ENCODE data around the gene PTPN11.

PTPN11 gene

GRCh38 chr12:112546996-112547395 lies 128.2 kb downstream of the PTPN11 start:
- H3K9me3 ChIP-seq (ENCODE audit: insufficient read depth, low read depth, low read length): no peaks in the 10 kb centered on the region
- no peaks in the 10 kb centered on the region for H3K36me3 ChIP-seq (ENCODE audit: insufficient read depth, low read length)
- no peaks in the 10 kb centered on the region for H4K20me1 ChIP-seq (ENCODE audit: insufficient read depth, low read length, poor library complexity, severe bottlenecking)
- no peak overlapping the region for H2AFZ ChIP-seq (ENCODE audit: low read length)
- no peaks in the 10 kb centered on the region for H3K9me2 ChIP-seq (replicated peaks; ENCODE audit: low read depth, low read length)
- H3K9ac ChIP-seq (ENCODE audit: low read depth, low read length, poor library complexity, severe bottlenecking): no peak overlapping the region
- H3K27me3 ChIP-seq (ENCODE audit: insufficient read depth, low read length, poor library complexity, severe bottlenecking): no peaks in the 10 kb centered on the region
- no peak overlapping the region for H3K4me3 ChIP-seq (ENCODE audit: low read length, poor library complexity, severe bottlenecking)
- no peaks in the 10 kb centered on the region for H3F3A ChIP-seq (ENCODE audit: low read depth)
- no peaks in the 10 kb centered on the region for H3K79me2 ChIP-seq (ENCODE audit: insufficient read depth, low read length)
- H3K4me2 ChIP-seq (ENCODE audit: low read depth, low read length, poor library complexity, severe bottlenecking): no peak overlapping the region
- TF ChIP-seq EZH2phosphoT487 (IDR thresholded peaks at IDR 0.05; ENCODE audit: borderline replicate concordance) (no peak), CTCF (conservative IDR thresholded peaks at IDR 0.05; ENCODE audit: low read length) (no peak)
- no peaks in the 10 kb centered on the region for H3K4me1 ChIP-seq (ENCODE audit: insufficient read depth, low read length, poor library complexity, severe bottlenecking)

DNA sequence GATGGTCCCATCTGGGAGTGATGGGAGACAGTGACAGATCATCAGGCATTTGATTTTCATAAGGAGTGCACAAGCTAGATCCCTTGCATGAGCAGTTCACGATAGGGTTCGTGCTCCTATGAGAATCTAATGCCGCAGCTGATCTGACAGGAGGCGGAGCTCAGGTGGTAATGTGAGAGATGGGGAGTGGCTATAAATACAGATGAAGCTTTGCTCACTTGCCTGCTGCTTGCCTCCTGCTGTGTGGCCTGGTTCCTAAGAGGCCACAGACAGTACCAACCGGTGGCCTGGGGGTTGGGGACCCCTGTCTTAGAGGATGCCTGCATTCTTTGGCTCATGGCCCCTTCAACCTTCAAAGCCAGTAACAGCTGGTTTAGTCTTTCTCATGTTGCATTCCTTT lies 130.3 kb downstream of the PTPN11 start:
- Histone ChIP-seq H3F3A (ENCODE audit: low read depth) (no peaks in the 10 kb centered on the region), H3K4me2 (ENCODE audit: low read depth, low read length, poor library complexity, severe bottlenecking) (no peak overlapping the region), H3K27me3 (ENCODE audit: insufficient read depth, low read length, poor library complexity, severe bottlenecking) (no peaks in the 10 kb centered on the region)

GRCh38 chr12:112551681-112552080 lies 132.9 kb downstream of the PTPN11 start:
- Histone ChIP-seq H3F3A (ENCODE audit: low read depth) (no peaks in the 10 kb centered on the region), H3K4me2 (ENCODE audit: low read depth, low read length, poor library complexity, severe bottlenecking) (no peak overlapping the region), H4K20me1 (ENCODE audit: insufficient read depth, low read length, poor library complexity, severe bottlenecking) (no peaks in the 10 kb centered on the region), H3K9me2 (replicated peaks; ENCODE audit: low read depth, low read length) (no peaks in the 10 kb centered on the region), H3K9ac (ENCODE audit: low read depth, low read length, poor library complexity, severe bottlenecking) (no peak overlapping the region), H3K4me3 (ENCODE audit: low read length, poor library complexity, severe bottlenecking) (no peak overlapping the region), H3K9me3 (ENCODE audit: insufficient read depth, low read depth, low read length) (no peaks in the 10 kb centered on the region), H3K4me1 (ENCODE audit: insufficient read depth, low read length, poor library complexity, severe bottlenecking) (no peaks in the 10 kb centered on the region), H3K27me3 (ENCODE audit: insufficient read depth, low read length, poor library complexity, severe bottlenecking) (no peaks in the 10 kb centered on the region), H3K79me2 (ENCODE audit: insufficient read depth, low read length) (no peaks in the 10 kb centered on the region), H3K36me3 (ENCODE audit: insufficient read depth, low read length) (no peaks in the 10 kb centered on the region), H2AFZ (ENCODE audit: low read length) (no peak overlapping the region)
- TF ChIP-seq CTCF (conservative IDR thresholded peaks at IDR 0.05; ENCODE audit: low read length) (no peak), EZH2phosphoT487 (IDR thresholded peaks at IDR 0.05; ENCODE audit: borderline replicate concordance) (no peak)

More for the DNA sequence above, 130.3 kb downstream of the PTPN11 start:
- Histone ChIP-seq H3K36me3 (ENCODE audit: insufficient read depth, low read length) (no peaks in the 10 kb centered on the region), H4K20me1 (ENCODE audit: insufficient read depth, low read length, poor library complexity, severe bottlenecking) (no peaks in the 10 kb centered on the region), H3K79me2 (ENCODE audit: insufficient read depth, low read length) (no peaks in the 10 kb centered on the region), H3K9me2 (replicated peaks; ENCODE audit: low read depth, low read length) (no peaks in the 10 kb centered on the region), H3K9me3 (ENCODE audit: insufficient read depth, low read depth, low read length) (no peaks in the 10 kb centered on the region), H3K9ac (ENCODE audit: low read depth, low read length, poor library complexity, severe bottlenecking) (no peak overlapping the region), H3K4me3 (ENCODE audit: low read length, poor library complexity, severe bottlenecking) (no peak overlapping the region), H3K4me1 (ENCODE audit: insufficient read depth, low read length, poor library complexity, severe bottlenecking) (no peaks in the 10 kb centered on the region), H2AFZ (ENCODE audit: low read length) (no peak overlapping the region)
- TF ChIP-seq CTCF (conservative IDR thresholded peaks at IDR 0.05; ENCODE audit: low read length): no peak
- TF ChIP-seq EZH2phosphoT487 (IDR thresholded peaks at IDR 0.05; ENCODE audit: borderline replicate concordance): no peak
